Activated CD4-positive, alpha-beta T cell treated with anti-CD3 and anti-CD28 coated beads, Interleukin-2, Interleukin-6, amounts not matched to agents 100 ng/mL and 50 ng/mL, durations not matched to agents 16 hours and 8 hours (primary cell): ENCODE data around the gene PPP4R1.

Source experiments
- DNase-seq: peaks from one replicate; pipeline ENCODE4 v3.0.0-alpha.2; 2020

Gene PPP4R1

GRCh38 chr18:9539283-9539682 is 75.1 kb downstream of the PPP4R1 start:
- DNase-seq, result no peak

- no peak for DNase-seq
These were observed 76.7 kb downstream of the PPP4R1 start for GRCh38 chr18:9537677-9538076.

- DNase-seq, result no peak
These were observed 77.8 kb downstream of the PPP4R1 start for GRCh38 chr18:9536354-9537152.

- DNase-seq, result no peak
These were observed 78.8 kb downstream of the PPP4R1 start for GRCh38 chr18:9535430-9535991.

- DNase-seq, result no peak
These were observed 79.5 kb downstream of the PPP4R1 start for GRCh38 chr18:9534844-9535243.

- no peak for DNase-seq
These were observed 82.5 kb downstream of the PPP4R1 start for GRCh38 chr18:9531791-9532410.

- no peak for DNase-seq
These were observed 83.9 kb downstream of the PPP4R1 start for GRCh38 chr18:9530226-9531009.

- DNase-seq, result no peak
These were observed 87.9 kb downstream of the PPP4R1 start for GRCh38 chr18:9526458-9526857.

GRCh38 chr18:9522952-9523351 is 91.4 kb downstream of the PPP4R1 start:
- no peak for DNase-seq

- DNase-seq, result no peak
These were observed 92.6 kb downstream of the PPP4R1 start for GRCh38 chr18:9521770-9522169.

- DNase-seq, result no peak
These were observed 93.7 kb downstream of the PPP4R1 start for GRCh38 chr18:9520666-9521065.

- no peak for DNase-seq
These were observed 95.0 kb downstream of the PPP4R1 start for GRCh38 chr18:9519399-9519798.

- DNase-seq, result peak; percentile 11
These were observed 96.5 kb downstream of the PPP4R1 start for GRCh38 chr18:9517869-9518268.

GRCh38 chr18:9516437-9517064 is 97.8 kb downstream of the PPP4R1 start:
- DNase-seq, result peak; percentile 51

- no peak for DNase-seq
These were observed 100.3 kb downstream of the PPP4R1 start for GRCh38 chr18:9513971-9514512.

GRCh38 chr18:9508446-9509025 is 105.8 kb downstream of the PPP4R1 start:
- no peak for DNase-seq

GRCh38 chr18:9507565-9508088 is 106.7 kb downstream of the PPP4R1 start:
- DNase-seq, result no peak

GRCh38 chr18:9506046-9506792 is 108.1 kb downstream of the PPP4R1 start:
- DNase-seq, result no peak
